Measurements from ENCODE around the gene BAG1.

- TF ChIP-seq CTCF (conservative IDR thresholded peaks at IDR 0.05; ENCODE audit: low read depth in 2 of 2) (no peak), REST (IDR thresholded peaks at IDR 0.05; ENCODE audit: unreplicated experiment) (no peak), POLR2AphosphoS5 (IDR thresholded peaks at IDR 0.05; ENCODE audit: low read depth) (no peak), EZH2phosphoT487 (IDR thresholded peaks at IDR 0.05; ENCODE audit: unreplicated experiment) (no peak), EZH2 (IDR thresholded peaks at IDR 0.05; ENCODE audit: low read depth, unreplicated experiment) (no peak), JUNB (IDR thresholded peaks at IDR 0.05; ENCODE audit: unreplicated experiment) (no peak), ZNF114 (CRISPR knock-in tag; IDR thresholded peaks at IDR 0.05) (no peak), CREB1 (CRISPR knock-in tag; IDR thresholded peaks at IDR 0.05; ENCODE audit: low read depth) (no peak), ZNF331 (CRISPR knock-in tag; IDR thresholded peaks at IDR 0.05; ENCODE audit: low read depth) (no peak), NANOG (IDR thresholded peaks at IDR 0.05; ENCODE audit: borderline replicate concordance) (no peak), ETS1 (IDR thresholded peaks at IDR 0.05) (no peak), STAT1 (IDR thresholded peaks at IDR 0.05; ENCODE audit: unreplicated experiment) (no peak), ZNF462 (CRISPR knock-in tag; IDR thresholded peaks at IDR 0.05) (no peak)
Measured at GRCh38 chr9:33291031-33291397, 26.5 kb upstream of the BAG1 start.
